Type B pancreatic cell (in vitro differentiated cells): ENCODE data around the gene GIN1. TPM values are rescaled to one million over a fixed set of nuclear protein-coding genes. Genes with fewer than 3 reads are reported as not detected.

ENCODE experiments used
- DNase-seq: peaks from one replicate; pipeline ENCODE4 v3.0.0; 2021; ENCODE audit warnings: mixed read lengths; ENCODE audit not compliant: unreplicated experiment; ENCODE audit errors: extremely low spot score
- H3K27ac Mint-ChIP-seq: 2 replicates; pipeline ENCODE4 v1.8.0; 2021; ENCODE audit warnings: mild to moderate bottlenecking, mixed read lengths
- H3K27me3 Mint-ChIP-seq: 2 replicates; pipeline ENCODE4 v1.8.0; 2021; ENCODE audit warnings: mixed read lengths
- H3K36me3 Mint-ChIP-seq: 2 replicates; pipeline ENCODE4 v1.8.0; 2021; ENCODE audit warnings: mixed read lengths
- H3K4me1 Mint-ChIP-seq: one replicate; pipeline ENCODE4 v1.8.0; 2021; ENCODE audit warnings: mixed read lengths; ENCODE audit not compliant: unreplicated experiment
- H3K4me3 Mint-ChIP-seq: 2 replicates; pipeline ENCODE4 v1.8.0; 2021; ENCODE audit warnings: mild to moderate bottlenecking, mixed read lengths
- H3K9me3 Mint-ChIP-seq: 2 replicates; pipeline ENCODE4 v1.8.0; 2021; ENCODE audit warnings: mixed read lengths
- total RNA-seq: library from RNA; stranded (reverse); gene quantifications from 2 replicates; pipeline ENCODE4 v1.2.1, GENCODE V29; 2021; ENCODE audit warnings: low replicate concordance
- TF ChIP-seq, protein P1 (sequence below): fragments of 200-600 bp; sonication (generic); conservative IDR thresholded peaks from 2 replicates; pipeline ENCODE4 v1.5.0; 2021; ENCODE audit warnings: antibody characterized with exemption, mild to moderate bottlenecking

The GIN1 gene
- total RNA-seq, 1 donor from 2014 or later, result 8.0 TPM

DNA sequence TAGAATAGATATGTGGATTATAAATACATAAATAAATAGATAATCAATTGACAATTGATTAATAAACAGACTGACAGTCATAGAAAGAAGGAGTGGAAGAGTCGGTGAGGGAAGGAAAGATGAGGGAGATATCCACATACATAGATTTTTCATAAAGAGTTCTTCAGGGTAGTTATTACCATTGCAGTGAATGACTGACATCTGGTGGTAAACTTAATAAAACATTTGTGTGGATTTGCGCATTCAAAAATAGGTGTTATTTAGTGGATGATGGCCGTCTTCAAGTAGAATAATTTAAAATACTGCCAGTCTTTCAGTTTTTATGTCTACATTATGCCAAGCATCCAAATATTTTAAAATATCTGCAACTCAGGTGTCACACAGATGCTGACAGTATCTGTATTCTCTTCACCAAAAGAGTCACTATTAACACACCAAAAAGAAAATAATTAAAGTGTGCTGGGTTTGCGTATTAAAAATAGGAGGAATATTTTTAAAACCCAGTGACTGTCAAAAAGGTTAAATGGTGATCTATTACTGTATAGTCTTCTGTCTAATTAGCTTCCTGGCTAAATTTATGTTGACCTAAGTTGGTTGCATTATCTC, 78.8 kb downstream of the GIN1 start:
- H3K9me3 Mint-ChIP-seq, result no peaks in the 10 kb centered on the region
- no peaks in the 10 kb centered on the region for H3K4me1 Mint-ChIP-seq
- H3K4me3 Mint-ChIP-seq, result no peak overlapping the region
- no peak overlapping the region for H3K27ac Mint-ChIP-seq
- H3K27me3 Mint-ChIP-seq, result no peaks in the 10 kb centered on the region
- TF ChIP-seq, protein P1, sequence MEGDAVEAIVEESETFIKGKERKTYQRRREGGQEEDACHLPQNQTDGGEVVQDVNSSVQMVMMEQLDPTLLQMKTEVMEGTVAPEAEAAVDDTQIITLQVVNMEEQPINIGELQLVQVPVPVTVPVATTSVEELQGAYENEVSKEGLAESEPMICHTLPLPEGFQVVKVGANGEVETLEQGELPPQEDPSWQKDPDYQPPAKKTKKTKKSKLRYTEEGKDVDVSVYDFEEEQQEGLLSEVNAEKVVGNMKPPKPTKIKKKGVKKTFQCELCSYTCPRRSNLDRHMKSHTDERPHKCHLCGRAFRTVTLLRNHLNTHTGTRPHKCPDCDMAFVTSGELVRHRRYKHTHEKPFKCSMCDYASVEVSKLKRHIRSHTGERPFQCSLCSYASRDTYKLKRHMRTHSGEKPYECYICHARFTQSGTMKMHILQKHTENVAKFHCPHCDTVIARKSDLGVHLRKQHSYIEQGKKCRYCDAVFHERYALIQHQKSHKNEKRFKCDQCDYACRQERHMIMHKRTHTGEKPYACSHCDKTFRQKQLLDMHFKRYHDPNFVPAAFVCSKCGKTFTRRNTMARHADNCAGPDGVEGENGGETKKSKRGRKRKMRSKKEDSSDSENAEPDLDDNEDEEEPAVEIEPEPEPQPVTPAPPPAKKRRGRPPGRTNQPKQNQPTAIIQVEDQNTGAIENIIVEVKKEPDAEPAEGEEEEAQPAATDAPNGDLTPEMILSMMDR, result peak; percentile 70
- no peaks in the 10 kb centered on the region for H3K36me3 Mint-ChIP-seq
- DNase-seq, result no peak

DNA sequence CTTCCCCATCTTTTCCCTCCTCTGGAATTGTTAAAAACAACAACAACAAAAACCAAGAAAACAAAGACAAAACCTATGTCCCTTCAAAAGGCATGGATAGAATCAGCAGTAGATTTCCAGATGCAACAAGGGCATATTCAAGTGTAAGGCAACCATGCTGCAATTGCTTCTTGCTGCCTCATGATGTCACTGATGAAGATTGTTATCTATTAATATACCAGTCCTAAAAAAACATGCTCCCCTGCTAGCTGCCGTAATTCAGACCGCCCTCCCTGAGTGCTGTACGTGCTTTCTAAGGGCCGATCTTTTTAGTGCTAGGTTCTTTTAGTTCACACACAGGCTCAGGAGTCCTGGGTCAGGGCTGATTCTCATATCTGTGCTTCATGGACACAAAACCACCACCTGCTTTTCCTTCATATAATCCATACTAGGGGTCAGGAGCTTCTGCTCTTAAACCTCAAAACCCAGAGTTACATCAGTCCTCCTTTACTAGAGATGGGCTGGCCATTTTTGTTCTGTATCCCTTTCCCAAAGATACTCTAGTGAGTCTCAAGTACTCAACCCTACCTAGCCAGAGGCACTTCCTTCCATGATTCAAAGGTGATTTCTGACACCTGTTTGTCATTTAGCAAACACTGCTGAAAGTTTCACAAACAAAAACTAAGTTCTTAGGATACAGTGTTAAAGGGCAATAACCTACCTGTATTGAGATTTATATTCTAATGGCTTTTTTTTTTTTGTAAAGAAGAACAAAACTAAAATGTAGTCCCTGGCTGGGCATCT, 82.1 kb downstream of the GIN1 start:
- Mint-ChIP-seq H3K36me3 (peaks cover 4% of the 10 kb centered on the region), H3K27me3 (no peaks in the 10 kb centered on the region), H3K27ac (no peak overlapping the region), H3K4me3 (no peak overlapping the region), H3K4me1 (no peaks in the 10 kb centered on the region), H3K9me3 (no peaks in the 10 kb centered on the region)
- no peak for DNase-seq
- TF ChIP-seq, protein P1, result no peak

DNA sequence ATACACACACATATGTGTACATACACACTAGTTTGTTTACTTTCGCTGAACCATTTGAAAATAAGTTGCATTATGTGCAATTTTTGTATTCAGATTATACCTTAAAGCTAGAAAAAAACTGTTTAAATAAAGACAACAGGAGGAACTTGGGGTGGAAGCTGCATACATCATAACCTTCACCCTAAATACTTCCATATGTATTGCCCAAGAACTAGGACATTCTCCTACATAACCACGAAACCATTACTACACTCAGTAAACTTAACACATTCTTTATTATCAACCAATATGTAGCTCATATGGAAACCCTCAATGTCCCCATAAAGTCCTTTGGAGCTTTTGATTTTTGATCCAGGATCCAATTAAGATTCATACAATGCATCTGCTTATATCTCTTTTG, 83.3 kb downstream of the GIN1 start:
- H3K4me1 Mint-ChIP-seq, result no peaks in the 10 kb centered on the region
- H3K4me3 Mint-ChIP-seq, result no peak overlapping the region
- H3K27me3 Mint-ChIP-seq, result no peaks in the 10 kb centered on the region
- H3K27ac Mint-ChIP-seq, result no peak overlapping the region
- no peaks in the 10 kb centered on the region for H3K9me3 Mint-ChIP-seq
- no peak for DNase-seq
- TF ChIP-seq, protein P1, result no peak
- peaks cover 7% of the 10 kb centered on the region for H3K36me3 Mint-ChIP-seq

Other genes starting within 250 kb of the GIN1 start
- 59.5 and 71.5 TPM in 2 replicates for gene PPIP5K2, start 163 bp upstream of the GIN1 start, total RNA-seq
- 19.3 and 20.8 TPM in 2 replicates for gene MACIR, start 138.6 kb upstream of the GIN1 start, total RNA-seq